Inferior parietal cortex (tissue), 1 donor: ENCODE data around the gene C2orf49.

Experiments used
- DNase-seq: peaks from one replicate; pipeline ENCODE4 v3.0.0-alpha.2; 2016; ENCODE audit errors: extremely low spot score

Gene C2orf49

GRCh38 chr2:105362862-105363591, 25.7 kb downstream of the C2orf49 start:
- DNase-seq, result no peak

GRCh38 chr2:105364436-105365139, 27.2 kb downstream of the C2orf49 start:
- DNase-seq, result no peak

GRCh38 chr2:105365206-105365605, 27.9 kb downstream of the C2orf49 start:
- DNase-seq, result no peak

GRCh38 chr2:105368759-105369408, 31.5 kb downstream of the C2orf49 start:
- no peak for DNase-seq

- peak; percentile 86 for DNase-seq
These were observed 32.7 kb downstream of the C2orf49 start for GRCh38 chr2:105369777-105370690.

GRCh38 chr2:105371156-105371555, 33.8 kb downstream of the C2orf49 start:
- DNase-seq, result no peak

GRCh38 chr2:105371810-105372209, 34.5 kb downstream of the C2orf49 start:
- no peak for DNase-seq

GRCh38 chr2:105373344-105373781, 36.0 kb downstream of the C2orf49 start:
- no peak for DNase-seq

GRCh38 chr2:105373895-105374401, 36.6 kb downstream of the C2orf49 start:
- no peak for DNase-seq

GRCh38 chr2:105375001-105375561, 37.7 kb downstream of the C2orf49 start:
- no peak for DNase-seq

- no peak for DNase-seq
These were observed 38.7 kb downstream of the C2orf49 start for GRCh38 chr2:105376010-105376409.

- no peak for DNase-seq
These were observed 39.5 kb downstream of the C2orf49 start for GRCh38 chr2:105376789-105377240.

GRCh38 chr2:105377871-105378270, 40.5 kb downstream of the C2orf49 start:
- DNase-seq, result no peak

- DNase-seq, result no peak
These were observed 41.0 kb downstream of the C2orf49 start for GRCh38 chr2:105378276-105378840.

GRCh38 chr2:105378921-105379383, 41.6 kb downstream of the C2orf49 start:
- no peak for DNase-seq

GRCh38 chr2:105379741-105380186, 42.4 kb downstream of the C2orf49 start:
- no peak for DNase-seq

- DNase-seq, result no peak
These were observed 43.2 kb downstream of the C2orf49 start for GRCh38 chr2:105380432-105381100.

- DNase-seq, result no peak
These were observed 43.8 kb downstream of the C2orf49 start for GRCh38 chr2:105381101-105381668.

- no peak for DNase-seq
These were observed 44.8 kb downstream of the C2orf49 start for GRCh38 chr2:105382177-105382576.
